DND-41 (cell line): ENCODE data around the gene RNF220.

ENCODE experiments used
- ATAC-seq: fragments of 200-7000 bp; cut with Tn5 transposase; 3 replicates; pipeline ENCODE4 v1.9.1; 2021; ENCODE audit warnings: low read depth; ENCODE audit not compliant: insufficient read depth
- DNase-seq: peaks from one replicate; pipeline ENCODE4 v3.0.0-alpha.2; 2020
- H2AFZ ChIP-seq: 2 replicates; pipeline ENCODE4 v1.6.0; 2012; ENCODE audit warnings: low read depth, low read length
- H3K27ac ChIP-seq: 2 replicates; pipeline ENCODE4 v1.5.1; 2012; ENCODE audit warnings: low read length, inconsistent platforms
- H3K27me3 ChIP-seq: fragments of 200-600 bp; sonication (generic); 2 replicates; pipeline ENCODE4 v1.6.0; 2012; ENCODE audit warnings: low read length, mild to moderate bottlenecking, inconsistent platforms; ENCODE audit not compliant: insufficient read depth, poor library complexity
- H3K36me3 ChIP-seq: 2 replicates; pipeline ENCODE4 v1.5.1; 2012; ENCODE audit warnings: low read length, inconsistent platforms; ENCODE audit not compliant: insufficient read depth
- H3K4me1 ChIP-seq: 2 replicates; pipeline ENCODE4 v1.5.1; 2012; ENCODE audit warnings: mild to moderate bottlenecking, low read length; ENCODE audit not compliant: insufficient read depth
- H3K4me2 ChIP-seq: 2 replicates; pipeline ENCODE4 v1.6.0; 2012; ENCODE audit warnings: mild to moderate bottlenecking, moderate library complexity, low read length, inconsistent platforms; ENCODE audit not compliant: insufficient read depth
- H3K4me3 ChIP-seq, 2 experiments: fragments of 200-600 bp in 1 of 2; shearing (Covaris generic) in 1 of 2; 2 replicates each; pipeline ENCODE4 v1.5.1; 2012 to 2016; ENCODE audit warnings: inconsistent platforms in 2 of 2, low read length in 2 of 2, mild to moderate bottlenecking in 2 of 2, low read depth in 1 of 2, moderate library complexity in 1 of 2
- H3K79me2 ChIP-seq: 2 replicates; pipeline ENCODE4 v1.6.0; 2012; ENCODE audit warnings: low read length, inconsistent platforms; ENCODE audit not compliant: insufficient read depth
- H3K9ac ChIP-seq: 2 replicates; pipeline ENCODE4 v1.6.0; 2012; ENCODE audit warnings: low read depth, mild to moderate bottlenecking, inconsistent platforms, low read length, moderate library complexity
- H3K9me3 ChIP-seq: 2 replicates; pipeline ENCODE4 v1.5.1; 2012; ENCODE audit warnings: low read length, moderate library complexity, mild to moderate bottlenecking, inconsistent platforms; ENCODE audit not compliant: insufficient read depth, severe bottlenecking
- H4K20me1 ChIP-seq: 2 replicates; pipeline ENCODE4 v1.6.0; 2012; ENCODE audit warnings: low read length; ENCODE audit not compliant: insufficient read depth
- CTCF ChIP-seq: IDR thresholded peaks from 2 replicates; pipeline ENCODE4 v1.5.1; 2012; ENCODE audit warnings: borderline replicate concordance, low read length, moderate library complexity, mild to moderate bottlenecking; ENCODE audit not compliant: poor library complexity, severe bottlenecking; ENCODE audit errors: extremely low read depth
- EZH2 ChIP-seq: IDR thresholded peaks from 3 replicates; pipeline ENCODE4 v1.6.1; 2012; ENCODE audit warnings: borderline replicate concordance, low read depth, mild to moderate bottlenecking, moderate library complexity, low read length, inconsistent platforms; ENCODE audit not compliant: severe bottlenecking

The RNF220 gene

DNA sequence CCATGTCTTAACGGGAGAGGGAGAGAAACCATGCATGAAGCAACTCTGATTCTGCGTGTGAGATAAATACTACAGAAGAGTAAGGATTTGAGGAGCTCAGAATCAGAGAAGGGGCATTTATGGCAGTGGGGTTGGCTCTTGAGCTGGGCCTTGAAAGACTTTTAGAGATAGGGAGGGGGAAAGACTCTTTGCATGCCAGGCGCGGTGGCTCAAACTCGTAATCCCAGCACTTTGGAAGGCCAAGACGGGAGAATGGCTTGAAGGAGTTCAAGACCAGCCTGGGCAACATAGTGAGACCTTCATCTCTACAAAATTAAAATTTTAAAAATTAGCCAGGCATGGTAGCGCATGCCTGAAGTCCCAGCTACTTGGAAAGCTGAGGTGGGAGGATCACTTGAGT lies 270.1 kb downstream of the RNF220 start:
- Histone ChIP-seq H3K27me3 (peaks cover 3% of the 10 kb centered on the region), H3K27ac (no peak overlapping the region), H3K4me2 (peak overlapping the region; percentile 81), H3K9me3 (no peaks in the 10 kb centered on the region), H2AFZ (peak overlapping the region; percentile 86; the same call in 1 of the 2 replicates), H3K36me3 (no peaks in the 10 kb centered on the region), H4K20me1 (no peaks in the 10 kb centered on the region), H3K4me1 (peaks cover 21% of the 10 kb centered on the region), H3K9ac (no peak overlapping the region), H3K79me2 (no peaks in the 10 kb centered on the region), H3K4me3 (peak overlapping the region in 1 of 2 experiments; percentile 78; a peak in 1 of 4 replicates)
- no peak for ATAC-seq
- TF ChIP-seq EZH2 (no peak), CTCF (no peak)
- DNase-seq, result no peak

- no peaks in the 10 kb centered on the region for H4K20me1 ChIP-seq
- no peak overlapping the region for H3K27ac ChIP-seq
- H3K4me1 ChIP-seq, result peaks cover 21% of the 10 kb centered on the region
- no peaks in the 10 kb centered on the region for H3K36me3 ChIP-seq
- no peak overlapping the region for H2AFZ ChIP-seq
- H3K9ac ChIP-seq, result no peak overlapping the region
- H3K79me2 ChIP-seq, result no peaks in the 10 kb centered on the region
- H3K4me3 ChIP-seq, result no peak overlapping the region
- DNase-seq, result no peak
- H3K9me3 ChIP-seq, result no peaks in the 10 kb centered on the region
- H3K27me3 ChIP-seq, result peaks cover 3% of the 10 kb centered on the region
- TF ChIP-seq EZH2 (no peak), CTCF (no peak)
- ATAC-seq, result no peak
- H3K4me2 ChIP-seq, result no peak overlapping the region
Observed at GRCh38 chr1:44676484-44677200, 271.6 kb downstream of the RNF220 start.

GRCh38 chr1:44677201-44677766 lies 272.2 kb downstream of the RNF220 start:
- no peak overlapping the region for H3K9ac ChIP-seq
- H3K27ac ChIP-seq, result no peak overlapping the region
- H3K4me3 ChIP-seq, result no peak overlapping the region
- no peaks in the 10 kb centered on the region for H3K9me3 ChIP-seq
- no peak overlapping the region for H3K4me2 ChIP-seq
- H4K20me1 ChIP-seq, result no peaks in the 10 kb centered on the region
- no peak overlapping the region for H2AFZ ChIP-seq
- H3K36me3 ChIP-seq, result no peaks in the 10 kb centered on the region
- ATAC-seq, result no peak
- H3K79me2 ChIP-seq, result no peaks in the 10 kb centered on the region
- peaks cover 21% of the 10 kb centered on the region for H3K4me1 ChIP-seq
- TF ChIP-seq CTCF (peak; percentile 51), EZH2 (no peak)
- H3K27me3 ChIP-seq, result peaks cover 3% of the 10 kb centered on the region
- no peak for DNase-seq
